ENCODE data around the gene MRC2. TPM values are rescaled to one million over a fixed set of nuclear protein-coding genes. Genes with fewer than 3 reads are reported as not detected.
A peak's percentile ranks its signal among the peaks of the same experiment; 100 is the strongest.
"Not testable (repeated sequence)": the region's sequence is repeated elsewhere in the genome, so short reads cannot be mapped to it uniquely, and the experiment has no call there.

MRC2 gene
- total RNA-seq, 1 donor from 2014 or later: 418 TPM

GRCh38 chr17:62689441-62690167, 62.1 kb downstream of the MRC2 start:
- H3K27ac Mint-ChIP-seq (ENCODE audit: unreplicated experiment): no peak overlapping the region
- DNase-seq (ENCODE audit: extremely low spot score, unreplicated experiment): no peak
- TF ChIP-seq CTCF (IDR thresholded peaks at IDR 0.05): no peak
- H3K36me3 Mint-ChIP-seq (ENCODE audit: unreplicated experiment): peaks cover 49% of the 10 kb centered on the region
- H3K4me3 Mint-ChIP-seq (ENCODE audit: unreplicated experiment): no peak overlapping the region
- H3K9me3 Mint-ChIP-seq (ENCODE audit: unreplicated experiment): no peaks in the 10 kb centered on the region
- no peaks in the 10 kb centered on the region for H3K27me3 Mint-ChIP-seq (ENCODE audit: unreplicated experiment)
- peaks cover 7% of the 10 kb centered on the region for H3K4me1 Mint-ChIP-seq (ENCODE audit: unreplicated experiment)

- no peak overlapping the region for H3K4me3 Mint-ChIP-seq (ENCODE audit: unreplicated experiment)
- H3K36me3 Mint-ChIP-seq (ENCODE audit: unreplicated experiment): peaks cover 42% of the 10 kb centered on the region
- no peak overlapping the region for H3K27ac Mint-ChIP-seq (ENCODE audit: unreplicated experiment)
- TF ChIP-seq CTCF (IDR thresholded peaks at IDR 0.05): no peak
- H3K27me3 Mint-ChIP-seq (ENCODE audit: unreplicated experiment): no peaks in the 10 kb centered on the region
- no peaks in the 10 kb centered on the region for H3K9me3 Mint-ChIP-seq (ENCODE audit: unreplicated experiment)
- H3K4me1 Mint-ChIP-seq (ENCODE audit: unreplicated experiment): peaks cover 7% of the 10 kb centered on the region
- no peak for DNase-seq (ENCODE audit: extremely low spot score, unreplicated experiment)
Measured at GRCh38 chr17:62690168-62690897, 62.9 kb downstream of the MRC2 start.

- H3K4me1 Mint-ChIP-seq (ENCODE audit: unreplicated experiment); DNase-seq (ENCODE audit: extremely low spot score, unreplicated experiment); H3K4me3 Mint-ChIP-seq (ENCODE audit: unreplicated experiment); H3K9me3 Mint-ChIP-seq (ENCODE audit: unreplicated experiment); H3K27ac Mint-ChIP-seq (ENCODE audit: unreplicated experiment); H3K27me3 Mint-ChIP-seq (ENCODE audit: unreplicated experiment): not testable (repeated sequence)
- peaks cover 39% of the 10 kb centered on the region for H3K36me3 Mint-ChIP-seq (ENCODE audit: unreplicated experiment)
Measured at GRCh38 chr17:62691589-62691915, 64.1 kb downstream of the MRC2 start.

GRCh38 chr17:62692159-62692651, 64.7 kb downstream of the MRC2 start:
- peaks cover 7% of the 10 kb centered on the region for H3K4me1 Mint-ChIP-seq (ENCODE audit: unreplicated experiment)
- no peak for DNase-seq (ENCODE audit: extremely low spot score, unreplicated experiment)
- no peaks in the 10 kb centered on the region for H3K9me3 Mint-ChIP-seq (ENCODE audit: unreplicated experiment)
- no peak for TF ChIP-seq CTCF (IDR thresholded peaks at IDR 0.05)
- peaks cover 34% of the 10 kb centered on the region for H3K36me3 Mint-ChIP-seq (ENCODE audit: unreplicated experiment)
- no peaks in the 10 kb centered on the region for H3K27me3 Mint-ChIP-seq (ENCODE audit: unreplicated experiment)
- no peak overlapping the region for H3K4me3 Mint-ChIP-seq (ENCODE audit: unreplicated experiment)
- no peak overlapping the region for H3K27ac Mint-ChIP-seq (ENCODE audit: unreplicated experiment)

GRCh38 chr17:62692721-62693431, 65.4 kb downstream of the MRC2 start:
- Mint-ChIP-seq H3K4me3 (ENCODE audit: unreplicated experiment) (no peak overlapping the region), H3K9me3 (ENCODE audit: unreplicated experiment) (no peaks in the 10 kb centered on the region), H3K27me3 (ENCODE audit: unreplicated experiment) (no peaks in the 10 kb centered on the region), H3K36me3 (ENCODE audit: unreplicated experiment) (peaks cover 29% of the 10 kb centered on the region), H3K27ac (ENCODE audit: unreplicated experiment) (no peak overlapping the region), H3K4me1 (ENCODE audit: unreplicated experiment) (peaks cover 7% of the 10 kb centered on the region)
- no peak for DNase-seq (ENCODE audit: extremely low spot score, unreplicated experiment)
- TF ChIP-seq CTCF (IDR thresholded peaks at IDR 0.05): peak; percentile 50
